RCC 7860 (cell line): ENCODE results near the gene ENTPD1.
"Not testable (repeated sequence)": the region's sequence is repeated elsewhere in the genome, so short reads cannot be mapped to it uniquely, and the experiment has no call there.

ENCODE experiments used
- DNase-seq: peaks from one replicate; pipeline ENCODE4 v3.0.0-alpha.2; 2015; ENCODE audit warnings: low spot score
- FAIRE-seq: peaks from 2 replicates; lab custom pipeline; 2012; peaks lifted over from hg19 to GRCh38; lab: Jason Lieb, UNC

Gene ENTPD1

DNA sequence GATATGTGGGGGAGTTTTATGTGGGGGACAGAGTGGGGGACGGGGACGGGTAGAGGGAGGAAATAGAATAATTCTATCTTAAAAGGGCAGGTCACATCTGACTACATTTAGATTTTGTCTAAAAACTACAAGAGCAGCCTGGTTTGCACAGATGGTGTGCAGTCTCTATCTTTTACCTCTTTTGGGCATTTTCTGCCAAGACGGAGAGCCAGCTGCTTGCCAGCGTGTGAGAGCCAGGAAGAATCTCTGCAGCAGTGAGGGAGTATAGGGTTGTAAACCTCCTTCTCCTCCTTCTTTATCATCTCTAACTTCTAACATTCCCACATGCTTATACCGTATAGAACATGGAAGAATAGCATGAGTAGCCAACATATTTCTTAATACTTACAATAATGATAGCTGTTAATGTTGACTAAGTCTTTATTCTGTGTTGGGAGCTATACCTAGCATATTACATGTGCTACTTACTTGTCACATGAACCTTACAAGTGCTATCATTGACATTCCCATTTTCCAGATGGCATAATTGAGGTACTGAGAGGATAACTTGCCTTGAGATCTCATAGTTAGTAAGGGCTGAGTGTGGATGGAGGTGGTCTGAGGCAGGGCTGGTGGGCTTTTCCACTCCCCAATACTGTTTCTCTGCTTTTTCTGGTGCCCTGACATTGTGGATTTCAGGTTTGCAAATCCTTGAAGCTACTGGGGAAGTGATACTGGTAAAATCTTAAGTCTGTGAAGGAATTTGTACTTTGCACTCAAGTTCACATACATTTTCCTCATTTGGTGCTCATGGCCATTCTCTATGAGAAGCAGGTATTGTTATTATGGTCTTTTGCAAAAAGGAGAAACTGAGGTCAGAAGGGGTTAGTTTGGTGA is 1.1 kb downstream of the ENTPD1 start:
- DNase-seq (no peak), FAIRE-seq (no peak)

GRCh38 chr10:95758351-95759025 is 2.5 kb downstream of the ENTPD1 start:
- DNase-seq (no peak), FAIRE-seq (no peak)

GRCh38 chr10:95759233-95759826 is 3.4 kb downstream of the ENTPD1 start:
- FAIRE-seq (no peak), DNase-seq (no peak)

GRCh38 chr10:95761939-95762492 is 6.1 kb downstream of the ENTPD1 start:
- FAIRE-seq, result no peak

DNA sequence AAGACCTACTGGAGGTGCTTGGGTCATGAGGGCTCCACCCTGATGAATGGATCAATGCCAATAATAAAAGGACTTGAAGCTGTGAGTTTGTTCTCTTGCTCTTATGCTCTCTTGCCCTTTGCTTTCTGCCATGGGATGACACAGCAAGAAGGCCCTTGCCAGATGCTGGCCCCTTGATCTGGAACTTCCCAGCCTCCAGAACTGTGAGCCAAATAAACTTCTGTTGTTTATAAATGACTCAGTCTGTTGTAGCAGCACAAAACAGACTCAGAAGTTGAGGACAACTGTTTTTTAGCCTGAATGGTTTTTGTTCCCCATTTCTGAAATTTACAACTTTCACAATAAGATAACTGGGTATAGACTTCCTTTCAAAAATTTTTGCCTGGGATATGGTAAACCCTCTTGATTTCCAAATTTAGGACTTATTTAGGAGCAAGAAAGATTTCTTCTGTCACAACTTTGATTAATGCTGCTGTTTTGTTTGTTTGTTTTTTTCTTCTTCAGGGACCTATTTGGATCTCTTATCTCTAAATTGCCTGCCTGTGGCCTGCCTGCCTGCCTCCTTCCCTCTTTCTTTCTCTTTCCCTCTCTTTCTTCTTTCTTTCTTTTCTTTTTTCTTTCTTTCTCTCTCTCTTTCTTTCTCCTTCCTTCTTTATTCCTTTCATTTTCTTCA is 12.1 kb downstream of the ENTPD1 start:
- no peak for DNase-seq
- FAIRE-seq, result no peak

More at GRCh38 chr10:95761939-95762492, 6.1 kb downstream of the ENTPD1 start:
- no peak for DNase-seq

GRCh38 chr10:95770084-95770720 is 14.2 kb downstream of the ENTPD1 start:
- no peak for FAIRE-seq

DNA sequence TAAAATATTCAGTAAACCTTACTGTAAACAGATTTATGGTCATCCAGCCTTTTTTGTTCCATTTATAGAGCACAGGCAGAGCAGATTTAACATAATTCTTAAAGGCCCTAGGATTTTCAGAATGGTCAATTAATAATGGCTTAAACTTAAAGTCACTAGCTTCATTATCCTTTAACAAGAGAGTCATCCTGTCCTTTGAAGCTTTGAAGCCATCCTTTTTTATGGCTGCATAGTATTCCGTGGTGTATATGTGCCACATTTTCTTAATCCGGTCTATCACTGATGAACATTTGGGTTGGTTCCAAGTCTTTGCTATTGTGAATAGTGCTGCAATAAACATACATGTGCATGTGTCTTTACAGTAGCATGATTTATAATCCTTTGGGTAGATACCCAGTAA is 17.5 kb downstream of the ENTPD1 start:
- DNase-seq, FAIRE-seq: not testable (repeated sequence)

More at GRCh38 chr10:95770084-95770720, 14.2 kb downstream of the ENTPD1 start:
- DNase-seq, result no peak

GRCh38 chr10:95777638-95778037 is 21.7 kb downstream of the ENTPD1 start:
- DNase-seq, result not testable (repeated sequence)

GRCh38 chr10:95782318-95782717 is 26.4 kb downstream of the ENTPD1 start:
- no peak for DNase-seq
- no peak for FAIRE-seq

More at GRCh38 chr10:95777638-95778037, 21.7 kb downstream of the ENTPD1 start:
- not testable (repeated sequence) for FAIRE-seq

- no peak for DNase-seq
- FAIRE-seq, result no peak
These were observed 27.8 kb downstream of the ENTPD1 start for GRCh38 chr10:95783741-95784140.

GRCh38 chr10:95784279-95784913 is 28.4 kb downstream of the ENTPD1 start:
- FAIRE-seq (no peak), DNase-seq (no peak)

DNA sequence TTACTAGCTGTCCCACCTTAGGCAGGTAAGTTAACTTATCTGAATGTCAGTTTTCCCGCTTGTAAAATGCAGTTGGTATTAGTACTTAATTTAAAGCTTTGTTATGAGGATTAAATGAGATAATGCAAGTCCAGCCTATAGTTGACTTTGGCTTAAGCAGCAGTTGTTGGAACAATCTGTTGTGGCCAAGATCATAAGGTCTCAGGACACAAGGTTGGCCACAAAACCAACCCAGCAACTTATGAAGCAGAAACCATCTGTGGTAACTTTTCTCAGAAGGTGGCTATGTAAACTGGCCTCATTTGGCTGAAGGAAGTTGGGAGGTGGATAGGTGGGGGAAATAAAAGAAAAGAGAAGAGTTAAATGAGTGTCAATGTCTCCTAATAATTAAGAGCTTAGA is 29.4 kb downstream of the ENTPD1 start:
- no peak for DNase-seq
- no peak for FAIRE-seq

GRCh38 chr10:95785942-95786669 is 30.1 kb downstream of the ENTPD1 start:
- FAIRE-seq, result no peak
- no peak for DNase-seq

DNA sequence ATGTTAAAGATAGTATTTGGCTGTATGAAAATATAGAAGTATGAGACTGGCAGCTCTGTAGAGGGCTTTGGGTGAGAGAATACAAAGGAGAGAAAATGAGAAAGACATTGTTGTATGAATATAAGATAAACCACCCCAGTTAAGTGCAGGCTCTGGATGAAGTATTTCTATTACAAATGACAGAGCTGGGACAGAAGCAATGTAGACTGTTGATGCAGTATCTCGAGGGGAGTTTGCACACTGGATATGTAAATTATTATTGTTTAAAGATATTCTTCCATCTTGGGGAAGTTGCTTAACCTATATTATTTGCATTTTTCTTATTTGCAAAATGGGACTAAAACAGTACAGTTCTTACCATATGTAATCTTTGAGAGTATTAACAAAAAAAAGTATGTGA is 31.5 kb downstream of the ENTPD1 start:
- FAIRE-seq (no peak), DNase-seq (no peak)

- DNase-seq (no peak), FAIRE-seq (no peak)
These were observed 32.9 kb downstream of the ENTPD1 start for GRCh38 chr10:95788830-95789229.

GRCh38 chr10:95789902-95790301 is 33.9 kb downstream of the ENTPD1 start:
- DNase-seq, result no peak
- FAIRE-seq, result no peak

- DNase-seq, result no peak
- no peak for FAIRE-seq
These were observed 35.0 kb downstream of the ENTPD1 start for GRCh38 chr10:95790982-95791381.

DNA sequence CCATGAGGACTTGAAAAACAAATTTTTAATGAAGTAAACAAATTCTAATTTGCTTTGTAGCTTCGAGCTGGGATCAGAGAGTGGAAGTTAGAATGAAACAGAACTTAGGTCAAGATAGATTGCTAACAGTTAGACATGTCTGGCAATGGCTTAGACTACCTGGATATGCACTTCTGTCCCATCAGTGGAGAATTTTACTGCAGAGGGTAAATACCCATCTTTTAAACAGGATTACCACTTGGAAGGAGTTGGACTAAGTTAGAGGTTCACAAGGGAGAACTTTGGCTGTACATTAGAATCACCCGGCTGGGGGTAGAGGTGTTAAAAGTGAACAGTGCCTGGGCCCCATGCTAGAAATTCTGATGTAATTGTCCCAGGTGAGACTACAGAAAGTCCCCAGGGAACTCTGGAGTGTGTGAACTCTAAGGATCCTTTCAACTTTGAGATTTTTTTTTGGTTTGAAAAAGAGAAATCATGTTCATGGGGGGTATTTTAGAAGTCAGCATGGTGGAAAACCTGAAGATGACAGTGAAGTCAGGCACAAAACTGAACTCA is 35.5 kb downstream of the ENTPD1 start:
- DNase-seq (no peak), FAIRE-seq (no peak)
